B cell (primary cell): ENCODE results near the gene AP5B1. TPM values are rescaled to one million over a fixed set of nuclear protein-coding genes. Genes with fewer than 3 reads are reported as not detected.

Experiments used
- ATAC-seq: fragments of 200-7000 bp; cut with Tn5 transposase; one replicate; pipeline ENCODE4 v1.10.0; 2021; ENCODE audit warnings: low read depth, mild to moderate bottlenecking, moderate number of reproducible peaks, moderate library complexity
- CTCF ChIA-PET: fragments of 350-600 bp; sonication (Branson Sonifier 250); formaldehyde crosslinking; loops from one replicate; lab custom pipeline; 2021; ENCODE audit warnings: antibody characterized with exemption, inconsistent platforms; lab: Charles Lee
- POLR2A ChIA-PET: fragments of 350-600 bp; sonication (Branson Sonifier 250); formaldehyde crosslinking; loops from one replicate; lab custom pipeline; 2021; ENCODE audit warnings: antibody characterized with exemption; lab: Charles Lee
- DNase-seq: peaks from one replicate; pipeline ENCODE4 v3.0.0; 2013
- H2AFZ ChIP-seq: 2 replicates; pipeline ENCODE4 v1.6.1; 2012; ENCODE audit warnings: mild to moderate bottlenecking, low read depth, low read length; ENCODE audit not compliant: insufficient read depth, poor library complexity, severe bottlenecking
- H3K27ac ChIP-seq, 2 donors: 1 replicate in 1 of 2; 2 replicates in 1 of 2; pipeline ENCODE4 v1.5.1; 2012 to 2013; ENCODE audit warnings: low read length in 2 of 2, mild to moderate bottlenecking in 2 of 2, moderate library complexity in 1 of 2
- H3K27me3 ChIP-seq, 4 experiments: fragments of 200-600 bp in 1 of 4; sonication (generic) in 1 of 4; replicated peaks in 1 of 4; 1 replicate in 2 of 4; 2 replicates in 2 of 4; pipeline versions ENCODE4 v1.6.1 to v1.7.0; 2013 to 2016; ENCODE audit warnings: low read length in 3 of 4, mild to moderate bottlenecking in 2 of 4, mixed read lengths in 1 of 4, moderate library complexity in 1 of 4; ENCODE audit not compliant: insufficient read depth in 4 of 4, control insufficient read depth in 3 of 4; ENCODE audit errors: control extremely low read depth in 1 of 4
- H3K36me3 ChIP-seq, 2 experiments: replicated peaks in 1 of 2; 1 replicate in 1 of 2; 2 replicates in 1 of 2; pipeline versions ENCODE4 v1.6.1 to v1.7.1; 2013; ENCODE audit warnings: low read length in 1 of 2; ENCODE audit not compliant: insufficient read depth in 2 of 2, control insufficient read depth in 1 of 2; ENCODE audit errors: control extremely low read depth in 1 of 2, extremely low read depth in 1 of 2
- H3K4me1 ChIP-seq, 2 donors: fragments of 200-600 bp in 1 of 2; sonication (generic) in 1 of 2; 1 replicate in 1 of 2; 2 replicates in 1 of 2; pipeline versions ENCODE4 v1.5.1 to v1.6.1; 2013 to 2017; ENCODE audit warnings: low read length in 2 of 2; ENCODE audit not compliant: control insufficient read depth in 2 of 2, insufficient read depth in 2 of 2
- H3K4me2 ChIP-seq: replicated peaks from 2 replicates; pipeline ENCODE3; 2012; ENCODE audit warnings: mild to moderate bottlenecking, low read depth, low read length; ENCODE audit not compliant: poor library complexity, severe bottlenecking
- H3K4me3 ChIP-seq, 5 experiments: fragments of 200-600 bp in 1 of 5; sonication (generic) in 1 of 5; 1 replicate in 3 of 5; 2 replicates in 2 of 5; pipeline versions ENCODE4 v1.5.1 to v1.7.0; 2011 to 2016; ENCODE audit warnings: low read length in 4 of 5, mild to moderate bottlenecking in 4 of 5, low read depth in 2 of 5, control low read depth in 1 of 5, moderate library complexity in 1 of 5; ENCODE audit not compliant: insufficient read depth in 1 of 5; ENCODE audit errors: control extremely low read depth in 1 of 5, extremely low read depth in 1 of 5
- H3K79me2 ChIP-seq: fragments of 200-600 bp; sonication (generic); one replicate; pipeline ENCODE4 v1.6.0; 2016; ENCODE audit warnings: low read length; ENCODE audit not compliant: control insufficient read depth, insufficient read depth
- H3K9ac ChIP-seq: fragments of 200-600 bp; sonication (generic); 2 replicates; pipeline ENCODE4 v1.6.1; 2017; ENCODE audit warnings: mild to moderate bottlenecking, low read length, moderate library complexity
- H3K9me3 ChIP-seq, 3 donors: one replicate each; pipeline versions ENCODE4 v1.6.1 to v1.7.1; 2013; ENCODE audit warnings: low read length in 2 of 3; ENCODE audit not compliant: control insufficient read depth in 2 of 3, insufficient read depth in 1 of 3; ENCODE audit errors: control extremely low read depth in 1 of 3
- H4K20me1 ChIP-seq: 2 replicates; pipeline ENCODE4 v1.6.0; 2012; ENCODE audit warnings: mild to moderate bottlenecking, low read length; ENCODE audit not compliant: insufficient read depth, control insufficient read depth, poor library complexity, severe bottlenecking
- H3K27ac Mint-ChIP-seq: one replicate; pipeline ENCODE4 v1.8.0; 2021; ENCODE audit warnings: mixed read lengths
- H3K27me3 Mint-ChIP-seq: one replicate; pipeline ENCODE4 v1.8.0; 2021; ENCODE audit warnings: mixed read lengths
- H3K4me1 Mint-ChIP-seq: one replicate; pipeline ENCODE4 v1.8.0; 2021; ENCODE audit warnings: mixed read lengths
- H3K4me3 Mint-ChIP-seq: one replicate; pipeline ENCODE4 v1.8.0; 2021; ENCODE audit warnings: mixed read lengths
- H3K9me3 Mint-ChIP-seq: one replicate; pipeline ENCODE4 v1.8.0; 2022; ENCODE audit warnings: mixed read lengths; ENCODE audit not compliant: insufficient read depth
- CTCF ChIP-seq: fragments of 200-600 bp; IDR thresholded peaks from one replicate; pipeline ENCODE4 v1.8.0; 2022; ENCODE audit warnings: antibody characterized with exemption, mild to moderate bottlenecking
- EZH2 ChIP-seq: IDR thresholded peaks from 2 replicates; pipeline ENCODE4 v1.6.1; 2012; ENCODE audit warnings: borderline replicate concordance, low read depth, mild to moderate bottlenecking, moderate library complexity, low read length; ENCODE audit not compliant: insufficient read depth, poor library complexity, severe bottlenecking
- WGBS: methylation state at CpG from one replicate; pipeline ENCODE4 v1.1.5; 2013; ENCODE audit warnings: missing lambda C conversion rate; ENCODE audit not compliant: insufficient coverage; 5-methylcytosine and 5-hydroxymethylcytosine counted together
- intact Hi-C: fragments of 100-400 bp; cut with micrococcal nuclease; formaldehyde crosslinking; loops from one replicate; pipeline ENCODE4 v1.10.0; 2022
- polyA plus RNA-seq: library from polyadenylated mRNA; depleted of rRNA; stranded (reverse); fragments of >200 nt; gene quantifications from 2 replicates; pipeline ENCODE4 v1.2.3, GENCODE V29; 2012
- total RNA-seq, 2 donors: library from RNA; stranded (reverse); fragments of 120-200 nt in 1 of 2; gene quantifications; 1 replicate in 1 of 2; 2 replicates in 1 of 2; pipeline versions ENCODE4 v1.2.3 to v1.2.4, GENCODE V29; 2013 to 2022

AP5B1 gene
- total and polyA plus RNA-seq, 2 donors (not counting 1 experiment from before 2014, with no cell fraction given) = 9.6 to 25.2 TPM

- intact Hi-C loops = no loop called here
- H4K20me1 ChIP-seq = no peaks in the 10 kb centered on the region
- peak; percentile 59 for DNase-seq
- peaks cover 27 to 35% of the 10 kb centered on the region in 2 donors for H3K4me1 ChIP-seq
- ChIA-PET POLR2A (no interaction called here), CTCF (interaction anchor here (7.2 kb wide), 1 partner anchor 31 kb away, joined by 48 read pairs; no protein-coding TSS in a partner anchor)
- Mint-ChIP-seq H3K9me3 (no peaks in the 10 kb centered on the region), H3K27me3 (peaks cover 6% of the 10 kb centered on the region), H3K4me1 (peaks cover 37% of the 10 kb centered on the region), H3K4me3 (peak overlapping the region; percentile 79), H3K27ac (peak overlapping the region; percentile 41)
- no peaks in the 10 kb centered on the region for H3K79me2 ChIP-seq
- no peak for TF ChIP-seq CTCF
- peaks cover 0 to 53% (median 26%) of the 10 kb centered on the region in 4 experiments for H3K27me3 ChIP-seq
- H3K9me3 ChIP-seq = peaks cover 0 to 19% (median 0%) of the 10 kb centered on the region in 3 donors
- H3K4me3 ChIP-seq = peak overlapping the region in 3 of 5 experiments; percentile 37 to 60 (median 45)
- no peak overlapping the region for H3K27ac ChIP-seq
- 13% methylated on average over 74 of the region's 74 CpGs for WGBS
- peak overlapping the region; percentile 51 for H3K9ac ChIP-seq
- H2AFZ ChIP-seq = peak overlapping the region; percentile 70
- peak overlapping the region; percentile 84 for H3K4me2 ChIP-seq
- peak; percentile 19 for ATAC-seq
- H3K36me3 ChIP-seq = no peaks in the 10 kb centered on the region
These were observed 5.4 kb upstream of the AP5B1 start for GRCh38 chr11:65786008-65786785.

- ChIA-PET CTCF (interaction anchor here (0.7 to 1.4 kb wide), 2 partner anchors 37 to 74 kb away, joined by 4 to 5 read pairs; no protein-coding TSS in a partner anchor), POLR2A (no interaction called here)
- Mint-ChIP-seq H3K27ac (peak overlapping the region; percentile 7), H3K4me3 (peak overlapping the region; percentile 79), H3K4me1 (peaks cover 31% of the 10 kb centered on the region), H3K27me3 (peaks cover 6% of the 10 kb centered on the region), H3K9me3 (no peaks in the 10 kb centered on the region)
- Histone ChIP-seq H3K27ac (no peak overlapping the region), H3K9me3 (peaks cover 0 to 14% (median 0%) of the 10 kb centered on the region in 3 donors), H3K9ac (no peak overlapping the region), H3K36me3 (no peaks in the 10 kb centered on the region), H3K4me2 (no peak overlapping the region), H3K79me2 (no peaks in the 10 kb centered on the region), H3K4me1 (peaks cover 27 to 33% of the 10 kb centered on the region in 2 donors), H3K4me3 (no peak overlapping the region), H2AFZ (no peak overlapping the region), H3K27me3 (peaks cover 0 to 46% (median 22%) of the 10 kb centered on the region in 4 experiments), H4K20me1 (no peaks in the 10 kb centered on the region)
- intact Hi-C loops = no loop called here
- no peak for ATAC-seq
- 79% methylated on average over 6 of the region's 8 CpGs for WGBS
- no peak for DNase-seq
- no peak for TF ChIP-seq CTCF
- TF ChIP-seq EZH2 = no peak
These were observed 4.7 kb upstream of the AP5B1 start for GRCh38 chr11:65785319-65786007.
